Epidermal melanocyte (primary cell): ENCODE measurements around the gene FANCL.
"Not testable (repeated sequence)": the region's sequence is repeated elsewhere in the genome, so short reads cannot be mapped to it uniquely, and the experiment has no call there.

Source experiments
- DNase-seq: peaks from one replicate; pipeline ENCODE4 v3.0.0; 2011; ENCODE audit warnings: low spot score; ENCODE audit not compliant: insufficient read length

FANCL gene

GRCh38 chr2:58206785-58207184 lies 34.3 kb downstream of the FANCL start:
- no peak for DNase-seq

GRCh38 chr2:58204195-58204959 lies 36.7 kb downstream of the FANCL start:
- no peak for DNase-seq

GRCh38 chr2:58203018-58203417 lies 38.1 kb downstream of the FANCL start:
- no peak for DNase-seq

- DNase-seq = no peak
Measured at GRCh38 chr2:58202404-58202803, 38.7 kb downstream of the FANCL start.

- DNase-seq = no peak
Measured at GRCh38 chr2:58197894-58198293, 43.2 kb downstream of the FANCL start.

- DNase-seq = no peak
Measured at GRCh38 chr2:58195662-58196061, 45.5 kb downstream of the FANCL start.

- no peak for DNase-seq
Measured at GRCh38 chr2:58194458-58194857, 46.7 kb downstream of the FANCL start.

- DNase-seq = not testable (repeated sequence)
Measured at GRCh38 chr2:58187022-58187421, 54.1 kb downstream of the FANCL start.

GRCh38 chr2:58186501-58186900 lies 54.6 kb downstream of the FANCL start:
- no peak for DNase-seq

- no peak for DNase-seq
Measured at GRCh38 chr2:58182527-58182926, 58.6 kb downstream of the FANCL start.

GRCh38 chr2:58180635-58181034 lies 60.5 kb downstream of the FANCL start:
- DNase-seq = no peak

- not testable (repeated sequence) for DNase-seq
Measured at GRCh38 chr2:58180175-58180574, 61.0 kb downstream of the FANCL start.

GRCh38 chr2:58177187-58177586 lies 63.9 kb downstream of the FANCL start:
- not testable (repeated sequence) for DNase-seq

- DNase-seq = not testable (repeated sequence)
Measured at GRCh38 chr2:58171831-58172230, 69.3 kb downstream of the FANCL start.

GRCh38 chr2:58170334-58170933 lies 70.7 kb downstream of the FANCL start:
- DNase-seq = not testable (repeated sequence)

- not testable (repeated sequence) for DNase-seq
Measured at GRCh38 chr2:58169845-58170244, 71.3 kb downstream of the FANCL start.

GRCh38 chr2:58168130-58168529 lies 73.0 kb downstream of the FANCL start:
- DNase-seq = not testable (repeated sequence)

GRCh38 chr2:58163913-58164312 lies 77.2 kb downstream of the FANCL start:
- DNase-seq = no peak

GRCh38 chr2:58158481-58158880 lies 82.6 kb downstream of the FANCL start:
- DNase-seq = no peak

- no peak for DNase-seq
Measured at GRCh38 chr2:58157754-58158153, 83.4 kb downstream of the FANCL start.

GRCh38 chr2:58156780-58157179 lies 84.3 kb downstream of the FANCL start:
- no peak for DNase-seq

- no peak for DNase-seq
Measured at GRCh38 chr2:58155160-58155778, 85.9 kb downstream of the FANCL start.

- no peak for DNase-seq
Measured at GRCh38 chr2:58146707-58147106, 94.4 kb downstream of the FANCL start.
